ENCODE data around the gene OR56A1.

The OR56A1 gene

GRCh38 chr11:5989203-5989602, 41.4 kb downstream of the OR56A1 start:
- no peak for DNase-seq (ENCODE audit: low read depth in 2 of 2)

- DNase-seq (ENCODE audit: low read depth in 2 of 2): no peak
Observed at GRCh38 chr11:5986885-5987284, 43.7 kb downstream of the OR56A1 start, which contains the start of gene OR52L1. Gene OR52L1, minus strand, starts transcription at chr11:5986985. Its CDS starts 55 bp downstream, at chr11:5986930.

- no peak for DNase-seq (ENCODE audit: low read depth in 2 of 2)
Observed at GRCh38 chr11:5983443-5983842, 47.1 kb downstream of the OR56A1 start.

- no peak for DNase-seq (ENCODE audit: low read depth in 2 of 2)
Observed at GRCh38 chr11:5973530-5973929, 57.0 kb downstream of the OR56A1 start.

All from stimulated activated CD8-positive, alpha-beta memory T cell treated with anti-CD3 and anti-CD28 coated beads, Interleukin-15, amount 100 ng/mL, for 48 hours (primary cell).